A549 (cell line): ENCODE results near the gene FRY. TPM values are rescaled to one million over a fixed set of nuclear protein-coding genes. Genes with fewer than 3 reads are reported as not detected.

Source experiments
- ATAC-seq, 2 experiments: fragments of 200-7000 bp in 1 of 2; fragments of >200 bp in 1 of 2; cut with Nextera tagmentation in 1 of 2; cut with Tn5 transposase in 1 of 2; 3 replicates each; pipeline versions ENCODE4 v1.8.0 to v1.9.1; 2018 to 2020; ENCODE audit warnings: mild to moderate bottlenecking in 1 of 2, moderate library complexity in 1 of 2
- CTCF ChIA-PET: fragments of 300-600 bp; sonication (Branson Sonifier 250); formaldehyde crosslinking; extraction: SDS; loops from one replicate; lab custom pipeline; 2021; ENCODE audit warnings: antibody characterized with exemption, inconsistent platforms; lab: Yijun Ruan, JAX
- POLR2A ChIA-PET: fragments of 350-600 bp; formaldehyde crosslinking; extraction: SDS; loops from one replicate; lab custom pipeline; 2021; ENCODE audit warnings: antibody characterized with exemption, inconsistent platforms; lab: Yijun Ruan, JAX
- DNase-seq, 2 experiments: peaks; one replicate each; pipeline versions ENCODE4 v3.0.0 to v3.0.0-alpha.2; 2011 to 2016; ENCODE audit warnings: low read depth in 1 of 2, low spot score in 1 of 2
- FAIRE-seq: peaks from 2 replicates; lab custom pipeline; 2011; peaks lifted over from hg19 to GRCh38; lab: Jason Lieb, UNC
- H3K27ac ChIP-seq, 2 experiments: fragments of >200 bp; sonication (Bioruptor Twin); formaldehyde crosslinking; 3 replicates each; pipeline ENCODE4 v1.5.1; 2016 to 2017
- H3K4me1 ChIP-seq: fragments of >200 bp; sonication (Bioruptor Twin); formaldehyde crosslinking; 3 replicates; pipeline ENCODE4 v1.6.1; 2016
- H3K4me2 ChIP-seq: fragments of >200 bp; sonication (Bioruptor Twin); formaldehyde crosslinking; 3 replicates; pipeline ENCODE4 v1.6.1; 2016
- H3K4me3 ChIP-seq: fragments of >200 bp; sonication (Bioruptor Twin); formaldehyde crosslinking; 3 replicates; pipeline ENCODE4 v1.5.1; 2016
- H3K9me3 ChIP-seq: fragments of >200 bp; sonication (Bioruptor Twin); formaldehyde crosslinking; 3 replicates; pipeline ENCODE4 v1.6.1; 2016
- CBX2 ChIP-seq: fragments of 200-600 bp; sonication (generic); IDR thresholded peaks from 2 replicates; pipeline ENCODE4 v1.6.1; 2016; ENCODE audit warnings: low read depth, mild to moderate bottlenecking, borderline replicate concordance
- CEBPB ChIP-seq, 2 experiments: fragments of >200 bp in 1 of 2; sonication (Bioruptor Twin) in 1 of 2; formaldehyde crosslinking in 1 of 2; IDR thresholded peaks; 2 replicates each; pipeline ENCODE4 v1.6.1; 2012 to 2016
- CHD4 ChIP-seq: fragments of 200-600 bp; sonication (generic); IDR thresholded peaks from 2 replicates; pipeline ENCODE4 v1.6.1; 2016; ENCODE audit warnings: antibody characterized with exemption, mild to moderate bottlenecking, borderline replicate concordance
- E2F6 ChIP-seq: IDR thresholded peaks from 2 replicates; pipeline ENCODE4 v1.6.1; 2012; ENCODE audit warnings: low read depth, borderline replicate concordance
- EHMT2 ChIP-seq: fragments of 200-600 bp; sonication (generic); IDR thresholded peaks from 2 replicates; pipeline ENCODE4 v1.6.1; 2016; ENCODE audit warnings: antibody characterized with exemption, low read depth, mild to moderate bottlenecking, moderate library complexity
- FOSB ChIP-seq: fragments of 250-450 bp; sonication (Bioruptor Pico); IDR thresholded peaks from 2 replicates; pipeline ENCODE4 v1.5.0; 2020; ENCODE audit warnings: mild to moderate bottlenecking, moderate library complexity
- FOXS1 ChIP-seq: fragments of 250-450 bp; sonication (Bioruptor Pico); IDR thresholded peaks from 2 replicates; pipeline ENCODE4 v1.5.0; 2020; ENCODE audit warnings: mild to moderate bottlenecking, moderate library complexity
- GATA3 ChIP-seq: IDR thresholded peaks from 2 replicates; pipeline ENCODE4 v1.6.1; 2012; ENCODE audit warnings: borderline replicate concordance
- HDAC2 ChIP-seq: fragments of 200-600 bp; sonication (generic); IDR thresholded peaks from 2 replicates; pipeline ENCODE4 v1.6.1; 2016
- JUNB ChIP-seq: fragments of >200 bp; sonication (Bioruptor Twin); formaldehyde crosslinking; IDR thresholded peaks from 2 replicates; pipeline ENCODE4 v1.6.1; 2016
- KDM5A ChIP-seq: fragments of 200-600 bp; sonication (generic); IDR thresholded peaks from 2 replicates; pipeline ENCODE4 v1.6.1; 2016; ENCODE audit warnings: antibody characterized with exemption, mild to moderate bottlenecking
- MAX ChIP-seq: IDR thresholded peaks from 2 replicates; pipeline ENCODE4 v1.6.1; 2012
- MAZ ChIP-seq: fragments of 150-350 bp; IDR thresholded peaks from 2 replicates; pipeline ENCODE4 v1.6.1; 2014; ENCODE audit warnings: antibody characterized with exemption, low read depth, low read length, borderline replicate concordance
- PBX3 ChIP-seq: IDR thresholded peaks from 2 replicates; pipeline ENCODE4 v1.6.1; 2012
- RAD21 ChIP-seq, 2 experiments: fragments of >200 bp in 1 of 2; sonication (Bioruptor Twin) in 1 of 2; formaldehyde crosslinking in 1 of 2; IDR thresholded peaks in 1 of 2; conservative IDR thresholded peaks in 1 of 2; 2 replicates in 1 of 2; 3 replicates in 1 of 2; pipeline ENCODE4 v1.6.1; 2012 to 2018; ENCODE audit warnings: inconsistent platforms in 1 of 2
- RARB ChIP-seq: fragments of 250-450 bp; sonication (Bioruptor Pico); IDR thresholded peaks from 2 replicates; pipeline ENCODE4 v1.8.0; 2021; ENCODE audit warnings: mild to moderate bottlenecking, moderate library complexity
- RCOR1 ChIP-seq: fragments of 150-350 bp; IDR thresholded peaks from 2 replicates; pipeline ENCODE4 v1.6.1; 2014; ENCODE audit warnings: antibody characterized with exemption, low read length, low read depth
- SMC3 ChIP-seq: fragments of >200 bp; sonication (Bioruptor Twin); formaldehyde crosslinking; IDR thresholded peaks from 3 replicates; pipeline ENCODE4 v1.6.1; 2018; ENCODE audit warnings: inconsistent platforms
- TP53 ChIP-seq: fragments of 250-450 bp; sonication (Bioruptor Pico); IDR thresholded peaks from 2 replicates; pipeline ENCODE4 v1.5.0; 2021; ENCODE audit warnings: mild to moderate bottlenecking, moderate library complexity
- WGBS: methylation state at CpG from one replicate; pipeline ENCODE4 v1.1.6; 2017; ENCODE audit errors: missing lambda C conversion rate; 5-methylcytosine and 5-hydroxymethylcytosine counted together
- polyA plus RNA-seq, 4 experiments: library from polyadenylated mRNA; depleted of rRNA in 3 of 4; stranded (reverse); fragments of >200 nt; fragmentation: RNase III in 1 of 4; extraction: RNeasy Plus Mini Kit Qiagen cat#74134 plus additional on column Dnase treatment in 1 of 4; gene quantifications; 2 replicates in 3 of 4; 3 replicates in 1 of 4; pipeline ENCODE4 v1.2.3, GENCODE V29; 2011 to 2017

FRY gene
- polyA plus RNA-seq, 2 of the 4 experiments (the other 2 are of a cell fraction), result 0.08 to 0.26 TPM

- FAIRE-seq (no peak), ATAC-seq (no peak), DNase-seq (no peak)
- Histone ChIP-seq H3K4me1 (peaks cover 3% of the 10 kb centered on the region; the same call in 1 of the 3 replicates), H3K4me2 (no peak overlapping the region), H3K9me3 (no peaks in the 10 kb centered on the region), H3K4me3 (no peak overlapping the region), H3K27ac (no peak overlapping the region)
- CTCF ChIA-PET, result interaction anchor here (1.2 to 2.1 kb wide), 4 partner anchors 9 to 406 kb away, joined by 4 to 13 read pairs (median 6); no protein-coding TSS in a partner anchor
- POLR2A ChIA-PET, result no interaction called here
- no peak for TF ChIP-seq HDAC2
- no peak for TF ChIP-seq EHMT2
- no peak for TF ChIP-seq RCOR1
- TF ChIP-seq CHD4, result no peak
- no peak for TF ChIP-seq MAZ
- no peak for TF ChIP-seq RAD21 (conservative IDR thresholded peaks at IDR 0.05 in 1 of 2, IDR thresholded peaks at IDR 0.05 in 1 of 2)
- TF ChIP-seq KDM5A, result no peak
- no peak for TF ChIP-seq E2F6
- no peak for TF ChIP-seq PBX3
- TF ChIP-seq TP53 (CRISPR knock-in tag), result no peak
- no peak for TF ChIP-seq SMC3
- no peak for TF ChIP-seq GATA3
- TF ChIP-seq CBX2, result no peak
- 76% methylated on average over 18 of the region's 36 CpGs for whole genome bisulfite sequencing
Observed at GRCh38 chr13:32311188-32311897, 279.8 kb downstream of the FRY start.

- Histone ChIP-seq H3K4me1 (peaks cover 6% of the 10 kb centered on the region; the same call in 1 of the 3 replicates), H3K9me3 (no peaks in the 10 kb centered on the region), H3K4me3 (peak overlapping the region; percentile 78), H3K4me2 (peak overlapping the region; percentile 96), H3K27ac (peak overlapping the region; percentile 86 to 93)
- TF ChIP-seq MAX, result no peak
- TF ChIP-seq FOSB (CRISPR knock-in tag), result no peak
- no peak for TF ChIP-seq RAD21 (conservative IDR thresholded peaks at IDR 0.05 in 1 of 2, IDR thresholded peaks at IDR 0.05 in 1 of 2)
- no peak for TF ChIP-seq KDM5A
- no peak for TF ChIP-seq CBX2
- no peak for TF ChIP-seq CEBPB (IDR thresholded peaks at IDR 0.05)
- no peak for TF ChIP-seq FOXS1 (CRISPR knock-in tag)
- TF ChIP-seq JUNB, result no peak
- TF ChIP-seq RARB, result no peak
- no peak for FAIRE-seq
- CTCF ChIA-PET, result interaction anchor here (0.7 to 1.5 kb wide), 4 partner anchors 30 to 405 kb away, joined by 3 to 5 read pairs (median 3); no protein-coding TSS in a partner anchor
- DNase-seq, result peak in 1 of 2 experiments; percentile 33
- POLR2A ChIA-PET, result interaction anchor here (0.7 to 1.0 kb wide), 2 partner anchors 9 to 68 kb away, joined by 3 read pairs; no protein-coding TSS in a partner anchor
- ATAC-seq, result peak; percentile 10 to 12; a peak in 4 of 6 replicates
- WGBS, result 83% methylated on average over 32 of the region's 32 CpGs
Observed at GRCh38 chr13:32314271-32315237, 283.0 kb downstream of the FRY start.
